DMS 273 treated with DMSO at 0.1 percent for 48 hours (cell line): Measurements from ENCODE around the gene ACYP2.

ENCODE experiments used
- DNase-seq: peaks from one replicate; lab custom pipeline; 2025; lab: John Stamatoyannopoulos, UW

Gene ACYP2

GRCh38 chr2:54161660-54162424, 46.4 kb downstream of the ACYP2 start:
- peak; percentile 0 for DNase-seq

GRCh38 chr2:54164106-54164505, 48.7 kb downstream of the ACYP2 start:
- no peak for DNase-seq

- no peak for DNase-seq
These were observed 50.8 kb downstream of the ACYP2 start for GRCh38 chr2:54166121-54166773.

GRCh38 chr2:54176577-54176976, 61.2 kb downstream of the ACYP2 start:
- no peak for DNase-seq

GRCh38 chr2:54183281-54183680, 67.9 kb downstream of the ACYP2 start:
- no peak for DNase-seq

GRCh38 chr2:54183972-54184371, 68.6 kb downstream of the ACYP2 start:
- no peak for DNase-seq

GRCh38 chr2:54185105-54185504, 69.7 kb downstream of the ACYP2 start:
- no peak for DNase-seq

- DNase-seq, result no peak
These were observed 71.9 kb downstream of the ACYP2 start for GRCh38 chr2:54187331-54187730.

GRCh38 chr2:54189539-54189938, 74.1 kb downstream of the ACYP2 start:
- DNase-seq, result no peak

- DNase-seq, result no peak
These were observed 76.1 kb downstream of the ACYP2 start for GRCh38 chr2:54191361-54192135.

GRCh38 chr2:54194761-54195750, 79.6 kb downstream of the ACYP2 start:
- DNase-seq, result no peak

GRCh38 chr2:54196646-54197045, 81.2 kb downstream of the ACYP2 start:
- no peak for DNase-seq

- no peak for DNase-seq
These were observed 89.1 kb downstream of the ACYP2 start for GRCh38 chr2:54204476-54204875.

- DNase-seq, result no peak
These were observed 91.2 kb downstream of the ACYP2 start for GRCh38 chr2:54206596-54206995.

GRCh38 chr2:54207666-54208195, 92.3 kb downstream of the ACYP2 start:
- no peak for DNase-seq

GRCh38 chr2:54208364-54209240, 93.2 kb downstream of the ACYP2 start:
- no peak for DNase-seq

GRCh38 chr2:54209379-54209778, 94.0 kb downstream of the ACYP2 start:
- DNase-seq, result no peak

GRCh38 chr2:54212456-54212855, 97.0 kb downstream of the ACYP2 start:
- no peak for DNase-seq

GRCh38 chr2:54213082-54213481, 97.7 kb downstream of the ACYP2 start:
- no peak for DNase-seq

- no peak for DNase-seq
These were observed 109.6 kb downstream of the ACYP2 start for GRCh38 chr2:54224997-54225396.
